Trophoblast cell (in vitro differentiated cells and primary cell): Measurements from ENCODE around the gene F13B.

Source experiments
- DNase-seq, 2 donors: peaks; one replicate each; pipeline ENCODE4 v3.0.0-alpha.2; 2016
- H2AFZ ChIP-seq: 2 replicates; pipeline ENCODE4 v1.6.1; 2013; ENCODE audit warnings: low read length, moderate library complexity, mild to moderate bottlenecking; ENCODE audit not compliant: insufficient read depth, poor library complexity
- H2AK5ac ChIP-seq: 2 replicates; pipeline ENCODE4 v1.6.1; 2013; ENCODE audit warnings: mild to moderate bottlenecking, low read length
- H2BK120ac ChIP-seq: 2 replicates; pipeline ENCODE4 v1.6.1; 2013; ENCODE audit warnings: low read length, mild to moderate bottlenecking, moderate library complexity; ENCODE audit not compliant: insufficient read depth, poor library complexity
- H2BK12ac ChIP-seq: 2 replicates; pipeline ENCODE4 v1.6.1; 2013; ENCODE audit warnings: mild to moderate bottlenecking, low read length, moderate library complexity
- H2BK5ac ChIP-seq: 2 replicates; pipeline ENCODE4 v1.6.1; 2013; ENCODE audit warnings: low read length, low read depth, moderate library complexity, mild to moderate bottlenecking; ENCODE audit not compliant: poor library complexity
- H3K14ac ChIP-seq: 2 replicates; pipeline ENCODE4 v1.6.1; 2013; ENCODE audit warnings: mild to moderate bottlenecking, low read length
- H3K18ac ChIP-seq: 2 replicates; pipeline ENCODE4 v1.6.1; 2013; ENCODE audit warnings: mild to moderate bottlenecking, low read length
- H3K23ac ChIP-seq: 2 replicates; pipeline ENCODE4 v1.6.1; 2013; ENCODE audit warnings: low read length
- H3K27ac ChIP-seq: 2 replicates; pipeline ENCODE4 v1.5.1; 2013; ENCODE audit warnings: low read depth, mild to moderate bottlenecking, inconsistent platforms, low read length, moderate library complexity
- H3K27me3 ChIP-seq: 2 replicates; pipeline ENCODE4 v1.6.1; 2013; ENCODE audit warnings: inconsistent platforms, mild to moderate bottlenecking, low read length, moderate library complexity; ENCODE audit not compliant: insufficient read depth
- H3K36me3 ChIP-seq, 2 experiments: 1 replicate in 1 of 2; 2 replicates in 1 of 2; pipeline ENCODE4 v1.6.1; 2013; ENCODE audit warnings: low read length in 2 of 2, mild to moderate bottlenecking in 2 of 2, moderate library complexity in 1 of 2; ENCODE audit not compliant: insufficient read depth in 2 of 2, control insufficient read depth in 1 of 2
- H3K4ac ChIP-seq: 2 replicates; pipeline ENCODE4 v1.6.1; 2013; ENCODE audit warnings: low read depth, mild to moderate bottlenecking, low read length, moderate library complexity
- H3K4me1 ChIP-seq, 2 experiments: 1 replicate in 1 of 2; 2 replicates in 1 of 2; pipeline ENCODE4 v1.6.1; 2013; ENCODE audit warnings: low read length in 2 of 2, mild to moderate bottlenecking in 2 of 2, moderate library complexity in 1 of 2; ENCODE audit not compliant: insufficient read depth in 2 of 2, control insufficient read depth in 1 of 2
- H3K4me2 ChIP-seq: 2 replicates; pipeline ENCODE4 v1.6.1; 2013; ENCODE audit warnings: inconsistent platforms, mild to moderate bottlenecking, low read length, moderate library complexity
- H3K4me3 ChIP-seq: 2 replicates; pipeline ENCODE4 v1.5.1; 2013; ENCODE audit warnings: mild to moderate bottlenecking, low read depth, low read length, inconsistent platforms
- H3K79me1 ChIP-seq: one replicate; pipeline ENCODE4 v1.6.1; 2013; ENCODE audit warnings: low read length
- H3K79me2 ChIP-seq: 2 replicates; pipeline ENCODE4 v1.6.1; 2013; ENCODE audit warnings: low read length, mild to moderate bottlenecking; ENCODE audit not compliant: control insufficient read depth, insufficient read depth, poor library complexity
- H3K9ac ChIP-seq: 2 replicates; pipeline ENCODE4 v1.6.1; 2013; ENCODE audit warnings: mild to moderate bottlenecking, low read length
- H3K9me3 ChIP-seq: 2 replicates; pipeline ENCODE4 v1.6.1; 2013; ENCODE audit warnings: low read depth, mild to moderate bottlenecking, control low read depth, inconsistent platforms, low read length; ENCODE audit not compliant: insufficient read depth
- H4K12ac ChIP-seq: 2 replicates; pipeline ENCODE4 v1.6.1; 2013; ENCODE audit warnings: low read depth, mild to moderate bottlenecking, low read length, moderate library complexity
- H4K8ac ChIP-seq: 2 replicates; pipeline ENCODE4 v1.6.1; 2013; ENCODE audit warnings: low read depth, mild to moderate bottlenecking, low read length, moderate library complexity
- H4K91ac ChIP-seq: one replicate; pipeline ENCODE4 v1.6.1; 2013; ENCODE audit warnings: low read depth, mild to moderate bottlenecking, low read length, moderate library complexity
- WGBS: extraction: QIAGEN DNeasy Blood & Tissue Kit; methylation state at CpG from one replicate; pipeline ENCODE4 v1.1.7; 2013; ENCODE audit warnings: missing lambda C conversion rate; ENCODE audit not compliant: insufficient read length, insufficient coverage; ENCODE audit errors: extremely low coverage; 5-methylcytosine and 5-hydroxymethylcytosine counted together

F13B gene

DNA sequence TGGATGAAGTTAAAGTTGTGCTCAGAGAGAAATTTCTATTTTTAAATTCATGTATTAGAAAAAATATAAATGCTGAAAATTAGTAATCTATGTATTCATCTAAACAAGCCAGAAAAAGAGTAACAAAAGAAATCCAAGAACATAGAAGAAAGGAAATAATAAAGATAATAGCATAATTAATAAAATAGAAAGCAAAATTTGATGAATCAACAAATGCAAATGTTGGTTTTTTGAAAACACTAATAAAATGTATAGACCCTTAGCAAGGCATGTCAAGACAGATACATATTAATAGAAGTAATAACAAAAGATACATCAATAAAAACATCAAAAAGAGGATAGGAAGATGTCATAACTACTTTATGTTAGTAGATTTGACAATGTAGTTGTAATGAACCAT is 18.0 kb downstream of the F13B start:
- no peak overlapping the region for H4K12ac ChIP-seq
- H3K4me2 ChIP-seq, result no peak overlapping the region
- H3K4me1 ChIP-seq, result no peaks in the 10 kb centered on the region
- no peak overlapping the region for H3K27ac ChIP-seq
- no peaks in the 10 kb centered on the region for H3K36me3 ChIP-seq
- H4K8ac ChIP-seq, result no peak overlapping the region
- H2AK5ac ChIP-seq, result no peak overlapping the region
- no peaks in the 10 kb centered on the region for H3K79me1 ChIP-seq
- no peak overlapping the region for H3K9ac ChIP-seq
- H2BK12ac ChIP-seq, result no peak overlapping the region
- H2BK5ac ChIP-seq, result no peak overlapping the region
- no peak overlapping the region for H2AFZ ChIP-seq
- H3K18ac ChIP-seq, result no peak overlapping the region
- H4K91ac ChIP-seq, result no peak overlapping the region
- no peak overlapping the region for H2BK120ac ChIP-seq
- DNase-seq, result no peak
- no peak overlapping the region for H3K4ac ChIP-seq
- no peak overlapping the region for H3K4me3 ChIP-seq
- no peaks in the 10 kb centered on the region for H3K79me2 ChIP-seq
- H3K23ac ChIP-seq, result no peak overlapping the region
- H3K9me3 ChIP-seq, result no peaks in the 10 kb centered on the region
- no peaks in the 10 kb centered on the region for H3K27me3 ChIP-seq
- H3K14ac ChIP-seq, result no peak overlapping the region

DNA sequence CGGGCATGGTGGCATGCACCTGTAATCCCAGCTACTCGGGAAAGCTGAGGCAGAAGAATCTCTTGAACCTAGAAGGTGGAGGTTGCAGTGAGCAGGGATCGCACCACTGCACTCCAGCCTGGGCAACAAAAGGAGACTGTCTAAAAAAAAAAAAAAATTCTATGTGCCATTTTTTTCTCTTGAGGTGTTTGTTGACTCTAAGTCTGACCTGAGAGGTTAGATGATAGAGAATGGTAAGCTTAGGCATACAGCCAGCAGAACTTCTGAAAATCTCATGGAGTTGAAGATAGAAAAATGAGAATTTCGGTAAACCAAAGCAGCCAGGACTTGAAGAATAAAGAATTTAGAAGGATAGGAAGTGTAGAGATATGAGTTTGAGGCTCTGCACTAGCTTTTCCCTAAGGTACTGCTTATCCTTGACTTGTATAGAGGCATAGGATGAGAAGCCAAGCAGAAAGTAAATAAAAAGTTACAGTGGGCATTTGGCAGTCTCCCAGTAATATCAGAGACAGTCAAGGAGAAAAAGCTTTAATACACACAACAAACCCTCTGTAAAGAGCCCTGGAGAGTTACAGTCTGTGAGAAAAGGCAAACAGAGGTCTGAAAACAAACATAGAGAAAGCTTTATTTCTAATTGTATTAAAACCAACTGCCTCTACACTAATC is 24.3 kb downstream of the F13B start:
- H3K36me3 ChIP-seq, result no peaks in the 10 kb centered on the region

GRCh38 chr1:197041486-197042353 is 25.3 kb downstream of the F13B start:
- no peak overlapping the region for H3K14ac ChIP-seq
- no peak overlapping the region for H2AFZ ChIP-seq
- no peaks in the 10 kb centered on the region for H3K79me1 ChIP-seq
- no peak overlapping the region for H3K27ac ChIP-seq
- WGBS, result no CpG with 5 or more reads among the region's 7 CpGs
- no peak overlapping the region for H2BK5ac ChIP-seq
- H3K18ac ChIP-seq, result no peak overlapping the region
- no peak overlapping the region for H3K4ac ChIP-seq
- H4K8ac ChIP-seq, result no peak overlapping the region
- no peak overlapping the region for H2AK5ac ChIP-seq
- no peaks in the 10 kb centered on the region for H3K36me3 ChIP-seq
- no peak overlapping the region for H2BK120ac ChIP-seq
- H3K9ac ChIP-seq, result no peak overlapping the region
- H3K9me3 ChIP-seq, result no peaks in the 10 kb centered on the region
- no peak overlapping the region for H4K91ac ChIP-seq
- no peak for DNase-seq
- no peak overlapping the region for H3K23ac ChIP-seq
- H2BK12ac ChIP-seq, result no peak overlapping the region
- no peak overlapping the region for H4K12ac ChIP-seq
- H3K27me3 ChIP-seq, result no peaks in the 10 kb centered on the region
- H3K4me2 ChIP-seq, result no peak overlapping the region
- no peaks in the 10 kb centered on the region for H3K4me1 ChIP-seq
- no peaks in the 10 kb centered on the region for H3K79me2 ChIP-seq
- H3K4me3 ChIP-seq, result no peak overlapping the region

More for the DNA sequence above, 24.3 kb downstream of the F13B start:
- no peak overlapping the region for H3K23ac ChIP-seq
- no peak overlapping the region for H3K18ac ChIP-seq
- no peak overlapping the region for H3K9ac ChIP-seq
- H2AK5ac ChIP-seq, result no peak overlapping the region
- H3K4me1 ChIP-seq, result no peaks in the 10 kb centered on the region
- no peak overlapping the region for H2AFZ ChIP-seq
- H3K79me1 ChIP-seq, result no peaks in the 10 kb centered on the region
- H3K9me3 ChIP-seq, result no peaks in the 10 kb centered on the region
- no peaks in the 10 kb centered on the region for H3K27me3 ChIP-seq
- no peak overlapping the region for H2BK5ac ChIP-seq
- H3K4me3 ChIP-seq, result no peak overlapping the region
- no peak overlapping the region for H3K27ac ChIP-seq
- H3K14ac ChIP-seq, result no peak overlapping the region
- H4K91ac ChIP-seq, result no peak overlapping the region
- no peak overlapping the region for H2BK120ac ChIP-seq
- H3K4ac ChIP-seq, result no peak overlapping the region
- H3K79me2 ChIP-seq, result no peaks in the 10 kb centered on the region
- H4K8ac ChIP-seq, result no peak overlapping the region
- no CpG with 5 or more reads among the region's 4 CpGs for WGBS
- DNase-seq, result no peak
- no peak overlapping the region for H2BK12ac ChIP-seq
- no peak overlapping the region for H3K4me2 ChIP-seq
- no peak overlapping the region for H4K12ac ChIP-seq

GRCh38 chr1:197036861-197037260 is 30.2 kb downstream of the F13B start:
- Histone ChIP-seq H3K36me3 (no peaks in the 10 kb centered on the region), H3K9me3 (no peaks in the 10 kb centered on the region), H3K4me2 (no peak overlapping the region), H3K23ac (no peak overlapping the region), H3K27me3 (no peaks in the 10 kb centered on the region), H3K14ac (no peak overlapping the region), H3K79me2 (no peaks in the 10 kb centered on the region), H4K12ac (no peak overlapping the region), H2BK120ac (no peak overlapping the region), H3K79me1 (no peaks in the 10 kb centered on the region), H3K27ac (no peak overlapping the region), H2AK5ac (no peak overlapping the region), H3K4ac (no peak overlapping the region), H3K18ac (no peak overlapping the region), H2BK12ac (no peak overlapping the region), H4K91ac (no peak overlapping the region), H2AFZ (no peak overlapping the region), H3K4me1 (no peaks in the 10 kb centered on the region), H4K8ac (no peak overlapping the region), H3K4me3 (no peak overlapping the region), H3K9ac (no peak overlapping the region), H2BK5ac (no peak overlapping the region)
- no peak for DNase-seq
- WGBS, result no CpG with 5 or more reads among the region's 3 CpGs
